Mesothelial cell of epicardium (in vitro differentiated cells): Measurements from ENCODE around the gene AP5B1. TPM values are rescaled to one million over a fixed set of nuclear protein-coding genes. Genes with fewer than 3 reads are reported as not detected.
"Not testable (repeated sequence)": the region's sequence is repeated elsewhere in the genome, so short reads cannot be mapped to it uniquely, and the experiment has no call there.

Experiments
- DNase-seq, 2 experiments: peaks; one replicate each; pipeline ENCODE4 v3.0.0; 2021; ENCODE audit warnings: low spot score in 2 of 2; ENCODE audit not compliant: unreplicated experiment in 2 of 2
- H3K27ac Mint-ChIP-seq: 2 replicates; pipeline ENCODE4 v1.8.0; 2021; ENCODE audit warnings: mixed read lengths
- H3K27me3 Mint-ChIP-seq: 2 replicates; pipeline ENCODE4 v1.8.0; 2021; ENCODE audit warnings: low read depth, mixed read lengths
- H3K36me3 Mint-ChIP-seq: 2 replicates; pipeline ENCODE4 v1.8.0; 2021; ENCODE audit warnings: mixed read lengths
- H3K4me1 Mint-ChIP-seq: 2 replicates; pipeline ENCODE4 v1.8.0; 2021; ENCODE audit warnings: mixed read lengths
- H3K4me3 Mint-ChIP-seq: 2 replicates; pipeline ENCODE4 v1.8.0; 2021; ENCODE audit warnings: mild to moderate bottlenecking, moderate library complexity, mixed read lengths
- H3K9me3 Mint-ChIP-seq: 2 replicates; pipeline ENCODE4 v1.8.0; 2021; ENCODE audit warnings: mixed read lengths
- CTCF ChIP-seq: fragments of 200-600 bp; sonication (generic); IDR thresholded peaks from one replicate; pipeline ENCODE4 v1.5.0; 2021; ENCODE audit warnings: antibody characterized with exemption; ENCODE audit not compliant: unreplicated experiment
- total RNA-seq: library from RNA; stranded (reverse); gene quantifications from 3 replicates; pipeline ENCODE4 v1.2.1, GENCODE V29; 2021

AP5B1 gene
- total RNA-seq, 1 donor from 2014 or later: 23.3 TPM

- DNase-seq: no peak
- H3K27me3 Mint-ChIP-seq: peaks cover 29% of the 10 kb centered on the region
- TF ChIP-seq CTCF: no peak
- peaks cover 27% of the 10 kb centered on the region for H3K9me3 Mint-ChIP-seq
- H3K27ac Mint-ChIP-seq: no peak overlapping the region
- H3K36me3 Mint-ChIP-seq: peaks cover 2% of the 10 kb centered on the region
- H3K4me3 Mint-ChIP-seq: no peak overlapping the region
- H3K4me1 Mint-ChIP-seq: no peaks in the 10 kb centered on the region
These were observed 44.0 kb downstream of the AP5B1 start for GRCh38 chr11:65736810-65737209.

- H3K27me3 Mint-ChIP-seq: peaks cover 25% of the 10 kb centered on the region
- H3K27ac Mint-ChIP-seq, H3K4me1 Mint-ChIP-seq, H3K4me3 Mint-ChIP-seq, H3K36me3 Mint-ChIP-seq, DNase-seq: not testable (repeated sequence)
- peaks cover 31% of the 10 kb centered on the region for H3K9me3 Mint-ChIP-seq
These were observed 45.7 kb downstream of the AP5B1 start for GRCh38 chr11:65735111-65735510.

GRCh38 chr11:65730461-65730860 lies 50.3 kb downstream of the AP5B1 start:
- Mint-ChIP-seq H3K9me3 (peaks cover 14% of the 10 kb centered on the region), H3K4me3 (no peak overlapping the region), H3K27ac (no peak overlapping the region), H3K27me3 (peaks cover 34% of the 10 kb centered on the region), H3K36me3 (peaks cover 3% of the 10 kb centered on the region), H3K4me1 (no peaks in the 10 kb centered on the region)
- no peak for TF ChIP-seq CTCF
- DNase-seq: no peak

GRCh38 chr11:65727865-65728264 lies 52.9 kb downstream of the AP5B1 start:
- Mint-ChIP-seq H3K4me3 (no peak overlapping the region), H3K36me3 (peaks cover 3% of the 10 kb centered on the region), H3K27me3 (peaks cover 29% of the 10 kb centered on the region), H3K27ac (no peak overlapping the region), H3K4me1 (no peaks in the 10 kb centered on the region), H3K9me3 (peaks cover 10% of the 10 kb centered on the region)
- no peak for TF ChIP-seq CTCF
- no peak for DNase-seq

GRCh38 chr11:65726660-65727059 lies 54.1 kb downstream of the AP5B1 start:
- no peaks in the 10 kb centered on the region for H3K4me1 Mint-ChIP-seq
- no peaks in the 10 kb centered on the region for H3K36me3 Mint-ChIP-seq

More at GRCh38 chr11:65726660-65727059, 54.1 kb downstream of the AP5B1 start:
- Mint-ChIP-seq H3K27ac (no peak overlapping the region), H3K9me3 (peaks cover 2% of the 10 kb centered on the region), H3K27me3 (peaks cover 24% of the 10 kb centered on the region), H3K4me3 (no peak overlapping the region)
- no peak for TF ChIP-seq CTCF
- no peak for DNase-seq

Other genes with a start within 250 kb of the AP5B1 start
- gene LTBP3, start 222.6 kb downstream of the AP5B1 start, total RNA-seq: 314 to 333 TPM (median 318 TPM) in 3 replicates
- gene ZNRD2, start 210.5 kb downstream of the AP5B1 start, total RNA-seq: 23.1 to 27.8 TPM (median 27.4 TPM) in 3 replicates
- gene FAM89B, start 208.4 kb downstream of the AP5B1 start, total RNA-seq: 56.7 to 61.5 TPM (median 57.6 TPM) in 3 replicates
- gene EHBP1L1, start 204.9 kb downstream of the AP5B1 start, total RNA-seq: 30.4 to 35.2 TPM (median 33.8 TPM) in 3 replicates
- gene KCNK7, start 185.2 kb downstream of the AP5B1 start, total RNA-seq: 0.95 to 2.4 TPM (median 1.7 TPM) in 3 replicates
- gene MAP3K11, start 166.8 kb downstream of the AP5B1 start, total RNA-seq: 46.8 to 52.0 TPM (median 47.5 TPM) in 3 replicates
- gene PCNX3, start 165.2 kb downstream of the AP5B1 start, total RNA-seq: 59.0 to 61.8 TPM (median 61.3 TPM) in 3 replicates
- gene SIPA1, start 142.9 kb downstream of the AP5B1 start, total RNA-seq: 37.1 to 42.9 TPM (median 37.5 TPM) in 3 replicates
- 95.6 to 98.8 TPM (median 96.8 TPM) in 3 replicates for gene RELA, start 118.1 kb downstream of the AP5B1 start, total RNA-seq
- 72.0 to 77.8 TPM (median 77.1 TPM) in 3 replicates for gene KAT5, start 68.7 kb downstream of the AP5B1 start, total RNA-seq
- 41.8 to 45.0 TPM (median 42.4 TPM) in 3 replicates for gene RNASEH2C, start 60.2 kb downstream of the AP5B1 start, total RNA-seq
- 3.9 to 4.7 TPM (median 4.3 TPM) in 3 replicates for gene OVOL1, start 6.1 kb upstream of the AP5B1 start, total RNA-seq
- 6.8 to 10.7 TPM (median 7.5 TPM) in 3 replicates for gene SNX32, start 53.0 kb upstream of the AP5B1 start, total RNA-seq
- gene CFL1, start 77.2 kb upstream of the AP5B1 start, total RNA-seq: 730 to 758 TPM (median 736 TPM) in 3 replicates
- gene MUS81, start 79.5 kb upstream of the AP5B1 start, total RNA-seq: 73.3 to 74.9 TPM (median 73.7 TPM) in 3 replicates
- 203 to 216 TPM (median 211 TPM) in 3 replicates for gene EFEMP2, start 91.8 kb upstream of the AP5B1 start, total RNA-seq
- not detected in 3 replicates for gene CTSW, start 98.9 kb upstream of the AP5B1 start, total RNA-seq
- 62.4 to 63.9 TPM (median 62.9 TPM) in 3 replicates for gene FIBP, start 107.5 kb upstream of the AP5B1 start, total RNA-seq
- gene CCDC85B, start 109.7 kb upstream of the AP5B1 start, total RNA-seq: 12.3 to 13.8 TPM (median 12.8 TPM) in 3 replicates
- 2.7 to 4.3 TPM (median 3.1 TPM) in 3 replicates for gene FOSL1, start 119.4 kb upstream of the AP5B1 start, total RNA-seq
- 33.4 to 34.9 TPM (median 33.9 TPM) in 3 replicates for gene C11orf68, start 138.1 kb upstream of the AP5B1 start, total RNA-seq
- 68.5 to 74.4 TPM (median 70.9 TPM) in 3 replicates for gene DRAP1, start 138.4 kb upstream of the AP5B1 start, total RNA-seq
- not detected in 3 replicates for gene TSGA10IP, start 164.5 kb upstream of the AP5B1 start, total RNA-seq
- gene SART1, start 180.8 kb upstream of the AP5B1 start, total RNA-seq: 47.1 to 55.1 TPM (median 54.4 TPM) in 3 replicates
- gene EIF1AD, start 221.2 kb upstream of the AP5B1 start, total RNA-seq: 34.0 to 37.0 TPM (median 34.2 TPM) in 3 replicates
- gene BANF1, start 221.5 kb upstream of the AP5B1 start, total RNA-seq: 170 to 195 TPM (median 176 TPM) in 3 replicates
- gene CST6, start 231.0 kb upstream of the AP5B1 start, total RNA-seq: 1.1 to 1.2 TPM (median 1.2 TPM) in 3 replicates
- not detected in 3 replicates for gene CATSPER1, start 245.5 kb upstream of the AP5B1 start, total RNA-seq